ENCODE data around the gene COL26A1. TPM values are rescaled to one million over a fixed set of nuclear protein-coding genes. Genes with fewer than 3 reads are reported as not detected.
"Not testable (repeated sequence)": the region's sequence is repeated elsewhere in the genome, so short reads cannot be mapped to it uniquely, and the experiment has no call there.

COL26A1 gene
- total RNA-seq, 1 donor = not detected

DNA sequence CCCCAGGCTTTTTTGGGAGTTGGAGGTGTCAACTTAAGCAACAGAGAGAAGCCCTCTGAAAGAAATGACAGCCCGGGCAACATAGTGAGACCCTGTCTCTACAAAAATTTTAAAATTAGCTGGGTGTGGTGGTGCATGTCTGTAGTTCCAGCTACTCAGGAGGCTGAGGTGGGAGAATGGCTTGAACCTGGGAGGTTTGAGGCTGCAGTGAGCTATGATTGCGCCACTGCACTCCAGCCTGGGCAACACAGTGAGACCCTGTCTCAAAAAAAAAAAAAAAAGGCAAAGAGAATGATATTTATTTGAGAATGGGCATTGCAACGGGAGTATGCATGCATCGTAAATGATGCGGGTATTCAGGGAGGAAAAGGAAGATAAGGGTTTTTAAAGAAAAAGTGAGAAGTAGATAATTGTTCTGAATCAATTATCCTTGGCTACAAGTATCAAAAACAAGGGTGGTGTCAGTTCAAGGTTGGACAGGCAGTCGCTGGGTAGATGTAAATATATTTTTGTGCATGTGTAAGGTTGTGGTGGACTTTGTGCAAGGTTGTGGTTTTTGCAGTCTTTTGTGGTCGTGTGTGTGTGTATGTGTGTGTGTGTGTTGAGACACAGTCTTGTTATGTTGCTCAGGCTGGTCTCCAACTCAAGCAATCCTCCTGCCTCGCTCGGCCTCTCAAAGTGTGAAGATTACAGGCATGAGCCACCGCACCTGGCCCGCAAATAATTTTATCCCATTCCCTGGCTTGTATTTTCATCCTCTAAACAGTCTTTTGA lies 65.6 kb downstream of the COL26A1 start:
- no peak overlapping the region for H3K27ac ChIP-seq (ENCODE audit: low read depth, low read length)
- H3K27me3 ChIP-seq (ENCODE audit: insufficient read depth, low read length) = peaks cover 5% of the 10 kb centered on the region
- no peak overlapping the region for H3K4me3 ChIP-seq (ENCODE audit: insufficient read depth, low read length)
- no peak overlapping the region for H3K4me2 ChIP-seq (ENCODE audit: insufficient read depth, low read length)
- no peak overlapping the region for H2AFZ ChIP-seq (ENCODE audit: low read length)
- TF ChIP-seq, protein P1, sequence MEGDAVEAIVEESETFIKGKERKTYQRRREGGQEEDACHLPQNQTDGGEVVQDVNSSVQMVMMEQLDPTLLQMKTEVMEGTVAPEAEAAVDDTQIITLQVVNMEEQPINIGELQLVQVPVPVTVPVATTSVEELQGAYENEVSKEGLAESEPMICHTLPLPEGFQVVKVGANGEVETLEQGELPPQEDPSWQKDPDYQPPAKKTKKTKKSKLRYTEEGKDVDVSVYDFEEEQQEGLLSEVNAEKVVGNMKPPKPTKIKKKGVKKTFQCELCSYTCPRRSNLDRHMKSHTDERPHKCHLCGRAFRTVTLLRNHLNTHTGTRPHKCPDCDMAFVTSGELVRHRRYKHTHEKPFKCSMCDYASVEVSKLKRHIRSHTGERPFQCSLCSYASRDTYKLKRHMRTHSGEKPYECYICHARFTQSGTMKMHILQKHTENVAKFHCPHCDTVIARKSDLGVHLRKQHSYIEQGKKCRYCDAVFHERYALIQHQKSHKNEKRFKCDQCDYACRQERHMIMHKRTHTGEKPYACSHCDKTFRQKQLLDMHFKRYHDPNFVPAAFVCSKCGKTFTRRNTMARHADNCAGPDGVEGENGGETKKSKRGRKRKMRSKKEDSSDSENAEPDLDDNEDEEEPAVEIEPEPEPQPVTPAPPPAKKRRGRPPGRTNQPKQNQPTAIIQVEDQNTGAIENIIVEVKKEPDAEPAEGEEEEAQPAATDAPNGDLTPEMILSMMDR (IDR thresholded peaks at IDR 0.05; ENCODE audit: extremely low read depth, low read depth, low read length) = no peak
- no peaks in the 10 kb centered on the region for H3K36me3 ChIP-seq (ENCODE audit: insufficient read depth, low read length)
- no peaks in the 10 kb centered on the region for H3K4me1 ChIP-seq (ENCODE audit: insufficient read depth, low read length)
- H3K79me2 ChIP-seq (ENCODE audit: insufficient read depth, low read length) = no peaks in the 10 kb centered on the region
- H4K20me1 ChIP-seq (ENCODE audit: insufficient read depth, low read length) = no peaks in the 10 kb centered on the region
- H3K9me3 ChIP-seq (ENCODE audit: low read depth, low read length) = no peaks in the 10 kb centered on the region
- no peak for DNase-seq (ENCODE audit: insufficient read length, low spot score, missing footprints)

DNA sequence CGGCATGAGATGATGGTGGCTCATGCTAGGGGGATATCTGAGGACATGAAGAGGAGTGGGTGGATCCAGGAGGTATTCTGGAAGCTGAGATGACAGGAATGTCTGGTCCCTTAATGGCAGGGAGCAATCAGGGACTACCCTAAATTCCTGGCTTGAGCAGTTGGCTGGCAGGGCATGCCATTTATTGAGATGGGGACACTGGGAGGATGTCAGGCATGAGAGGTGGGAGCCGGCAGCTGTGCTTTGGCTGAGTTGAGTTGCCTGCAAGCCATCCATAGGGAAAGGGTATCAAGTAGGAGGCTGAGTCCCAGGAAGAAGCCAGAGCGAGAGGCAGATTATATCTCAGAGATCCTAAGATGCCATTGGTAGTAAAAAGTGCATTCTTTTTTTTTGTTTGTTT lies 69.6 kb downstream of the COL26A1 start:
- no peaks in the 10 kb centered on the region for H3K36me3 ChIP-seq (ENCODE audit: insufficient read depth, low read length)
- no peaks in the 10 kb centered on the region for H4K20me1 ChIP-seq (ENCODE audit: insufficient read depth, low read length)
- H3K9me3 ChIP-seq (ENCODE audit: low read depth, low read length) = no peaks in the 10 kb centered on the region
- no peak overlapping the region for H2AFZ ChIP-seq (ENCODE audit: low read length)
- H3K79me2 ChIP-seq (ENCODE audit: insufficient read depth, low read length) = no peaks in the 10 kb centered on the region
- no peak for DNase-seq (ENCODE audit: insufficient read length, low spot score, missing footprints)
- TF ChIP-seq, protein P1 (IDR thresholded peaks at IDR 0.05; ENCODE audit: extremely low read depth, low read depth, low read length) = no peak
- no peak overlapping the region for H3K27ac ChIP-seq (ENCODE audit: low read depth, low read length)
- no peak overlapping the region for H3K4me3 ChIP-seq (ENCODE audit: insufficient read depth, low read length)
- no peak overlapping the region for H3K4me2 ChIP-seq (ENCODE audit: insufficient read depth, low read length)
- peaks cover 5% of the 10 kb centered on the region for H3K27me3 ChIP-seq (ENCODE audit: insufficient read depth, low read length)
- no peaks in the 10 kb centered on the region for H3K4me1 ChIP-seq (ENCODE audit: insufficient read depth, low read length)

DNA sequence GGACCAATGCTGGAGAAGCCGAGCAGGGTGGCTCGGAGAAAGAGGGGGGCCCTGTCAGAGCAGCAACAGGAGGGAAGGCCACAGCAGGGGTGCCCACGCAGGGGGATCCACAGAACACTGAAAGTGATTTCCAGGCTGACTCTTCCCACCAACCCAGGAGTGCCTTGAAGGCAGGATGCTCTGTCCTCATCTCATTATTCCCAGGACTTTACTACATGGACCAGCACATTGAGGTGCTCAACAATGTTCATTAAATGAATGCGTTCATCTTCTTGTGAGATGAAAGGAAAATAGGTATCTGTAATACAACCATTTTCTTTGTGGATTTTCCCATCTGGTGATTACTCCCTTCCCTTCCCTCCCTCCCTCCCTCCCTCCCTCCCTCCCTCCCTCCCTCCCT lies 71.0 kb downstream of the COL26A1 start:
- H3K27me3 ChIP-seq (ENCODE audit: insufficient read depth, low read length) = peaks cover 5% of the 10 kb centered on the region
- TF ChIP-seq, protein P1 (IDR thresholded peaks at IDR 0.05; ENCODE audit: extremely low read depth, low read depth, low read length) = no peak

DNA sequence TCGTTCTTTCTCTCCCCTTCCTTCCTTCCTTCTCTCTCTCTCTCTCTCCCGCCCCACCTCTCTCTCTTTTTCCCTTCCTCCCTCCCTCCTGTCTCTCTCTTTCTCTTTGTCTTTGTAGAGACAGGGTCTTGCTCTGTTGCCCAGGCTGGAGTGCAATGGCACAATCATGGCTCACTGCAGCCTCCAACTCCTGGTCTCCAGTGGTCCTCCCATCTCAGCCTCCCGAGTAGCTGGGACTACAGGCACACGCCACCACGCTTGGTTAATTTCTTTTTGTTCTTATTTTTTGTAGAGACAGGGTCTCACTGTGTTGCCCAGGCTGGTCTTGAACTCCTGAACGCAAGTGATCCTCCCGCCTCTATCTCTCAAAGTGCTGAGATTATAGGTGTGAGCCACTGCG lies 71.5 kb downstream of the COL26A1 start:
- not testable (repeated sequence) for H3K9me3 ChIP-seq (ENCODE audit: low read depth, low read length); H4K20me1 ChIP-seq (ENCODE audit: insufficient read depth, low read length); H3K4me1 ChIP-seq (ENCODE audit: insufficient read depth, low read length); H2AFZ ChIP-seq (ENCODE audit: low read length); H3K36me3 ChIP-seq (ENCODE audit: insufficient read depth, low read length); H3K27ac ChIP-seq (ENCODE audit: low read depth, low read length); H3K27me3 ChIP-seq (ENCODE audit: insufficient read depth, low read length); DNase-seq (ENCODE audit: insufficient read length, low spot score, missing footprints); H3K4me3 ChIP-seq (ENCODE audit: insufficient read depth, low read length); H3K4me2 ChIP-seq (ENCODE audit: insufficient read depth, low read length); H3K79me2 ChIP-seq (ENCODE audit: insufficient read depth, low read length)

More for the DNA sequence above, 71.0 kb downstream of the COL26A1 start:
- H3K4me2 ChIP-seq (ENCODE audit: insufficient read depth, low read length) = no peak overlapping the region
- no peaks in the 10 kb centered on the region for H4K20me1 ChIP-seq (ENCODE audit: insufficient read depth, low read length)
- H3K36me3 ChIP-seq (ENCODE audit: insufficient read depth, low read length) = no peaks in the 10 kb centered on the region
- no peak for DNase-seq (ENCODE audit: insufficient read length, low spot score, missing footprints)
- no peak overlapping the region for H2AFZ ChIP-seq (ENCODE audit: low read length)
- no peak overlapping the region for H3K4me3 ChIP-seq (ENCODE audit: insufficient read depth, low read length)
- no peaks in the 10 kb centered on the region for H3K9me3 ChIP-seq (ENCODE audit: low read depth, low read length)
- H3K79me2 ChIP-seq (ENCODE audit: insufficient read depth, low read length) = no peaks in the 10 kb centered on the region
- H3K4me1 ChIP-seq (ENCODE audit: insufficient read depth, low read length) = no peaks in the 10 kb centered on the region
- no peak overlapping the region for H3K27ac ChIP-seq (ENCODE audit: low read depth, low read length)

All from osteoblast (primary cell).